IMR-90 (cell line): ENCODE measurements around the gene SERINC3. TPM values are rescaled to one million over a fixed set of nuclear protein-coding genes. Genes with fewer than 3 reads are reported as not detected.

ENCODE experiments used
- ATAC-seq: fragments of 200-7000 bp; cut with Tn5 transposase; 2 replicates; pipeline ENCODE4 v1.9.1; 2020; ENCODE audit warnings: low read depth, mild to moderate bottlenecking, moderate library complexity
- BruUV-seq: library from RNA; stranded (reverse); fragments of 400-500 nt; replicated peaks from 2 replicates; lab custom pipeline; 2021; lab: Mats Ljungman, UMichigan
- CTCF ChIA-PET: fragments of 300-600 bp; formaldehyde crosslinking; extraction: SDS; loops from one replicate; lab custom pipeline; 2021; ENCODE audit warnings: antibody characterized with exemption; lab: Yijun Ruan, JAX
- POLR2A ChIA-PET: fragments of 300-600 bp; sonication (Branson Sonifier 250); formaldehyde crosslinking; loops from one replicate; lab custom pipeline; 2022; ENCODE audit warnings: antibody characterized with exemption; ENCODE audit not compliant: unreplicated experiment; lab: Charles Lee
- DNase-seq: peaks from one replicate; pipeline ENCODE4 v3.0.0; 2013
- H2AFZ ChIP-seq: replicated peaks from 2 replicates; pipeline ENCODE3; 2013; ENCODE audit warnings: low read length, mild to moderate bottlenecking; ENCODE audit not compliant: poor library complexity
- H2AK5ac ChIP-seq: 2 replicates; pipeline ENCODE4 v1.6.1; 2013; ENCODE audit warnings: low read depth, low read length, inconsistent platforms
- H2AK9ac ChIP-seq: replicated peaks from 2 replicates; pipeline ENCODE3; 2013; ENCODE audit warnings: mild to moderate bottlenecking, low read depth, low read length, moderate library complexity; ENCODE audit not compliant: poor library complexity
- H2BK120ac ChIP-seq: 2 replicates; pipeline ENCODE4 v1.6.1; 2013; ENCODE audit warnings: low read depth, low read length, inconsistent platforms
- H2BK15ac ChIP-seq: 3 replicates; pipeline ENCODE4 v1.6.1; 2013; ENCODE audit warnings: low read depth, low read length, inconsistent platforms
- H2BK20ac ChIP-seq: 2 replicates; pipeline ENCODE4 v1.6.1; 2013; ENCODE audit warnings: low read depth, mild to moderate bottlenecking, inconsistent platforms, low read length, moderate library complexity
- H2BK5ac ChIP-seq: 2 replicates; pipeline ENCODE4 v1.6.1; 2013; ENCODE audit warnings: mild to moderate bottlenecking, low read depth, low read length, inconsistent platforms; ENCODE audit not compliant: poor library complexity, severe bottlenecking
- H3K14ac ChIP-seq: replicated peaks from 2 replicates; pipeline ENCODE4 v1.6.1; 2013; ENCODE audit warnings: low read depth, low read length, inconsistent platforms
- H3K18ac ChIP-seq: 2 replicates; pipeline ENCODE4 v1.6.1; 2013; ENCODE audit warnings: low read depth, low read length, control low read depth
- H3K23ac ChIP-seq: 2 replicates; pipeline ENCODE4 v1.6.1; 2013; ENCODE audit warnings: low read depth, low read length, inconsistent platforms
- H3K27ac ChIP-seq: 2 replicates; pipeline ENCODE4 v1.5.1; 2013; ENCODE audit warnings: mild to moderate bottlenecking, control low read depth, low read length; ENCODE audit not compliant: insufficient read depth
- H3K27me3 ChIP-seq: 2 replicates; pipeline ENCODE4 v1.6.1; 2013; ENCODE audit warnings: low read length; ENCODE audit not compliant: control insufficient read depth, insufficient read depth
- H3K36me3 ChIP-seq: 2 replicates; pipeline ENCODE4 v1.6.1; 2013; ENCODE audit warnings: low read length, mixed read lengths; ENCODE audit not compliant: control insufficient read depth, insufficient read depth
- H3K4ac ChIP-seq: 2 replicates; pipeline ENCODE4 v1.6.1; 2013; ENCODE audit warnings: low read depth, low read length, inconsistent platforms
- H3K4me1 ChIP-seq: 2 replicates; pipeline ENCODE4 v1.6.1; 2013; ENCODE audit warnings: low read length, mixed read lengths; ENCODE audit not compliant: control insufficient read depth, insufficient read depth
- H3K4me2 ChIP-seq: 2 replicates; pipeline ENCODE4 v1.6.1; 2013; ENCODE audit warnings: low read depth, mild to moderate bottlenecking, control low read depth, low read length, moderate library complexity
- H3K4me3 ChIP-seq: 2 replicates; pipeline ENCODE4 v1.5.1; 2013; ENCODE audit warnings: low read depth, mild to moderate bottlenecking, control low read depth, low read length, moderate library complexity; ENCODE audit not compliant: insufficient read depth
- H3K56ac ChIP-seq: 2 replicates; pipeline ENCODE4 v1.6.1; 2013; ENCODE audit warnings: low read length, inconsistent platforms; ENCODE audit not compliant: insufficient read depth; ENCODE audit errors: extremely low read depth
- H3K79me1 ChIP-seq, 2 experiments: 2 replicates each; pipeline ENCODE4 v1.6.1; 2013; ENCODE audit warnings: low read length in 2 of 2, inconsistent platforms in 1 of 2, low read depth in 1 of 2
- H3K9ac ChIP-seq: 2 replicates; pipeline ENCODE4 v1.6.1; 2013; ENCODE audit warnings: low read depth, low read length, control low read depth
- H3K9me1 ChIP-seq: 2 replicates; pipeline ENCODE4 v1.6.1; 2013; ENCODE audit warnings: low read length, inconsistent platforms; ENCODE audit not compliant: insufficient read depth
- H3K9me3 ChIP-seq: 2 replicates; pipeline ENCODE4 v1.6.1; 2013; ENCODE audit warnings: low read length; ENCODE audit not compliant: control insufficient read depth, insufficient read depth
- H4K20me1 ChIP-seq: 2 replicates; pipeline ENCODE4 v1.6.1; 2013; ENCODE audit warnings: low read length, inconsistent platforms; ENCODE audit not compliant: insufficient read depth
- H4K5ac ChIP-seq: 2 replicates; pipeline ENCODE4 v1.6.1; 2013; ENCODE audit warnings: mild to moderate bottlenecking, low read depth, low read length, control low read depth
- H4K8ac ChIP-seq, 2 experiments: 2 replicates each; pipeline ENCODE4 v1.6.1; 2013; ENCODE audit warnings: low read depth in 2 of 2, low read length in 2 of 2, control low read depth in 1 of 2, inconsistent platforms in 1 of 2
- H4K91ac ChIP-seq: 2 replicates; pipeline ENCODE4 v1.6.1; 2013; ENCODE audit warnings: low read depth, low read length, inconsistent platforms; ENCODE audit not compliant: insufficient read depth
- BHLHE40 ChIP-seq: fragments of 150-350 bp; IDR thresholded peaks from 2 replicates; pipeline ENCODE4 v1.6.1; 2016; ENCODE audit warnings: mild to moderate bottlenecking, low read depth, low read length
- CEBPB ChIP-seq: IDR thresholded peaks from 2 replicates; pipeline ENCODE4 v1.6.1; 2012; ENCODE audit warnings: low read depth, low read length, improper control_type of control experiment
- CHD1 ChIP-seq: IDR thresholded peaks from 2 replicates; pipeline ENCODE4 v1.6.1; 2012; ENCODE audit warnings: low read depth, low read length, improper control_type of control experiment
- FOS ChIP-seq: fragments of 150-350 bp; IDR thresholded peaks from 2 replicates; pipeline ENCODE4 v1.6.1; 2016; ENCODE audit warnings: low read depth, low read length
- MAFK ChIP-seq: IDR thresholded peaks from 2 replicates; pipeline ENCODE4 v1.6.1; 2012; ENCODE audit warnings: low read depth, low read length, improper control_type of control experiment
- MAZ ChIP-seq: IDR thresholded peaks from 2 replicates; pipeline ENCODE4 v1.6.1; 2012; ENCODE audit warnings: low read depth, mild to moderate bottlenecking, low read length, improper control_type of control experiment, moderate library complexity, borderline replicate concordance
- MXI1 ChIP-seq: IDR thresholded peaks from 2 replicates; pipeline ENCODE4 v1.6.1; 2012; ENCODE audit warnings: low read depth, mild to moderate bottlenecking, low read length, moderate library complexity, borderline replicate concordance
- NFE2L2 ChIP-seq: fragments of 150-350 bp; IDR thresholded peaks from 2 replicates; pipeline ENCODE4 v1.6.1; 2016; ENCODE audit warnings: low read depth, mild to moderate bottlenecking, low read length
- POLR2A ChIP-seq: IDR thresholded peaks from 2 replicates; pipeline ENCODE4 v1.6.1; 2012; ENCODE audit warnings: mild to moderate bottlenecking, low read depth, low read length
- RAD21 ChIP-seq: IDR thresholded peaks from 2 replicates; pipeline ENCODE4 v1.6.1; 2012; ENCODE audit warnings: low read length, improper control_type of control experiment
- RCOR1 ChIP-seq: IDR thresholded peaks from 2 replicates; pipeline ENCODE4 v1.6.1; 2012; ENCODE audit warnings: mild to moderate bottlenecking, low read length, improper control_type of control experiment; ENCODE audit not compliant: insufficient replicate concordance
- RFX5 ChIP-seq: IDR thresholded peaks from 2 replicates; pipeline ENCODE4 v1.8.0; 2012; ENCODE audit warnings: low read depth, mild to moderate bottlenecking, low read length, moderate library complexity
- SMC3 ChIP-seq: fragments of 150-350 bp; IDR thresholded peaks from 2 replicates; pipeline ENCODE4 v1.6.1; 2016; ENCODE audit warnings: low read depth, mild to moderate bottlenecking, antibody characterized with exemption, low read length, moderate library complexity
- WGBS, 2 experiments: methylation state at CpG; one replicate each; pipeline versions ENCODE4 v1.1.5 to v1.1.7; 2013; ENCODE audit warnings: missing lambda C conversion rate in 2 of 2; ENCODE audit not compliant: insufficient read length in 1 of 2; ENCODE audit errors: extremely low coverage in 2 of 2; 5-methylcytosine and 5-hydroxymethylcytosine counted together
- dilution Hi-C: fragments of 300-500 bp; cut with HindIII; formaldehyde crosslinking; loops from one replicate; pipeline ENCODE4 v1.14.3; 2018; ENCODE audit warnings: low sequenced_read_pairs; ENCODE audit not compliant: unreplicated experiment
- in situ Hi-C: fragments of 300-500 bp; cut with MboI; formaldehyde crosslinking; loops from 3 replicates; pipeline ENCODE4 v1.14.3; 2019; ENCODE audit warnings: low sequenced_read_pairs, inconsistent platforms, mixed read lengths
- intact Hi-C: fragments of 100-400 bp; cut with micrococcal nuclease; formaldehyde crosslinking; loops from 2 replicates; pipeline ENCODE4 v1.10.0; 2022
- polyA plus RNA-seq, 3 experiments: library from polyadenylated mRNA; depleted of rRNA; stranded (reverse); fragments of >200 nt; gene quantifications; 2 replicates each; pipeline ENCODE4 v1.2.3, GENCODE V29; 2012; ENCODE audit warnings: low replicate concordance in 1 of 3
- total RNA-seq: library from RNA; depleted of rRNA; stranded (reverse); fragments of >200 nt; gene quantifications from 2 replicates; pipeline ENCODE4 v1.2.3, GENCODE V29; 2012
- TF ChIP-seq, protein P1 (sequence below): fragments of 150-350 bp; IDR thresholded peaks from 2 replicates; pipeline ENCODE4 v1.6.1; 2016; ENCODE audit warnings: low read depth, mild to moderate bottlenecking, low read length, moderate library complexity, borderline replicate concordance
- TF ChIP-seq, protein P2 (sequence below): conservative IDR thresholded peaks from 2 replicates; pipeline ENCODE4 v1.5.1; 2012; ENCODE audit warnings: mild to moderate bottlenecking, low read depth, low read length, improper control_type of control experiment

SERINC3 gene
- total and polyA plus RNA-seq, 2 of the 4 experiments (the other 2 are of a cell fraction): 101 to 132 TPM

DNA sequence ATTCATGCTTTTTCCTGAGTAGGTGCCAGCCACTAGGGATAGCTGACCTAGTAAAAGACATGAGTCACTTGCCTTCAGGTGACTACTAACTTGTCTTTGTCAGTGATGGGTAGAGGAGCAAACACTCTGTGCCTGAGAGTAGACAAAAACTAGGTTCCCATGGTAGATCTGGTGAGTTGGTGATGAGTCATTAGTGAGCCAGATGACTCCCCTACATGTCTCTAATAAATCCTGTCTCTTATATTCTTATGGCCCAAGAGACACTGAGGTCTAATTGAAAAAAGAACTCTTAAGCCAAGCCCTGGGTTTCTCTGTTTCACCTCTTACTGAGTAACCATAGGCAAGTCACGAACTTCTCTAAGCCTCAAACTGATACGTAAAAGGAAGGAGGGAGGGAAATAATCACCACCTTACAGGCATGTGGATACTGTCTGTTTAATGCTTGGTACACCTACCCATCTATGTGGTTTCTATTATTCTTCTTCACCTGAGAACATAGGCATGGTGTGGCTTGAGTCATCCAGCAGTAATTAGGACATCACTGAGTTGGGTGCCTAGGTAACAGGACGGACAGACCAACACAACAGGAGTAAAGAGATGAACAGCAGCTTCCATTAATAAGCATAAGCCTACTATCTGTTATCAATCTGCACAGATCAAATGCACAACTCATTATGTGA, 25.9 kb downstream of the SERINC3 start:
- Histone ChIP-seq H3K18ac (peak overlapping the region; percentile 78; the same call in 1 of the 2 replicates), H2AFZ (no peak overlapping the region), H2BK20ac (peak overlapping the region; percentile 89), H2BK120ac (peak overlapping the region; percentile 92), H3K23ac (peak overlapping the region; percentile 40; the same call in 1 of the 2 replicates), H3K27ac (peak overlapping the region; percentile 63), H4K20me1 (peaks cover 13% of the 10 kb centered on the region; the same call in 1 of the 2 replicates), H3K14ac (peak overlapping the region; percentile 85), H4K8ac (peak overlapping the region; percentile 5 to 84; a peak in 3 of 4 replicates), H3K27me3 (no peaks in the 10 kb centered on the region), H3K4me1 (peaks cover 31% of the 10 kb centered on the region), H3K36me3 (peaks cover 28% of the 10 kb centered on the region), H3K79me1 (peaks cover 20 to 52% of the 10 kb centered on the region in 2 experiments), H4K91ac (peak overlapping the region; percentile 56), H2BK15ac (peak overlapping the region; percentile 75), H3K4me2 (no peak overlapping the region; the same call in 1 of the 2 replicates), H3K56ac (peak overlapping the region; percentile 22), H4K5ac (peak overlapping the region; percentile 23; the same call in 1 of the 2 replicates), H3K9me3 (no peaks in the 10 kb centered on the region), H3K4me3 (no peak overlapping the region), H3K9me1 (peaks cover 20% of the 10 kb centered on the region), H3K4ac (peak overlapping the region; percentile 90), H2BK5ac (peak overlapping the region; percentile 98), H2AK9ac (no peak overlapping the region), H2AK5ac (peak overlapping the region; percentile 81), H3K9ac (no peak overlapping the region)
- intact Hi-C loops (loop anchor here (5.0 kb wide), 1 partner anchor 116 kb away; no protein-coding TSS in a partner anchor), in situ Hi-C loops (loop anchor here (25.0 kb wide), 1 partner anchor 1291 kb away; the partner anchor contains the start of genes DNTTIP1 and WFDC3), dilution Hi-C loops (no loop called here)
- ChIA-PET POLR2A (no interaction called here), CTCF (no interaction called here)
- DNase-seq (peak; percentile 99), ATAC-seq (peak; percentile 45)
- WGBS, 2 experiments: no CpG with 5 or more reads among the region's 3 CpGs
- no TSS peak for BruUV-seq
- TF ChIP-seq BHLHE40 (peak; percentile 74), SMC3 (no peak), RFX5 (no peak), MAZ (no peak), NFE2L2 (peak; percentile 59), MAFK (peak; percentile 46), POLR2A (no peak), CHD1 (peak; percentile 43; the same call in 1 of the 2 replicates), CEBPB (peak; percentile 39; the same call in 1 of the 2 replicates), RCOR1 (no peak), MXI1 (no peak), RAD21 (no peak), FOS (peak; percentile 99)
- TF ChIP-seq, protein P1, sequence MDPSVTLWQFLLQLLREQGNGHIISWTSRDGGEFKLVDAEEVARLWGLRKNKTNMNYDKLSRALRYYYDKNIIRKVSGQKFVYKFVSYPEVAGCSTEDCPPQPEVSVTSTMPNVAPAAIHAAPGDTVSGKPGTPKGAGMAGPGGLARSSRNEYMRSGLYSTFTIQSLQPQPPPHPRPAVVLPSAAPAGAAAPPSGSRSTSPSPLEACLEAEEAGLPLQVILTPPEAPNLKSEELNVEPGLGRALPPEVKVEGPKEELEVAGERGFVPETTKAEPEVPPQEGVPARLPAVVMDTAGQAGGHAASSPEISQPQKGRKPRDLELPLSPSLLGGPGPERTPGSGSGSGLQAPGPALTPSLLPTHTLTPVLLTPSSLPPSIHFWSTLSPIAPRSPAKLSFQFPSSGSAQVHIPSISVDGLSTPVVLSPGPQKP: no peak
- TF ChIP-seq, protein P2, sequence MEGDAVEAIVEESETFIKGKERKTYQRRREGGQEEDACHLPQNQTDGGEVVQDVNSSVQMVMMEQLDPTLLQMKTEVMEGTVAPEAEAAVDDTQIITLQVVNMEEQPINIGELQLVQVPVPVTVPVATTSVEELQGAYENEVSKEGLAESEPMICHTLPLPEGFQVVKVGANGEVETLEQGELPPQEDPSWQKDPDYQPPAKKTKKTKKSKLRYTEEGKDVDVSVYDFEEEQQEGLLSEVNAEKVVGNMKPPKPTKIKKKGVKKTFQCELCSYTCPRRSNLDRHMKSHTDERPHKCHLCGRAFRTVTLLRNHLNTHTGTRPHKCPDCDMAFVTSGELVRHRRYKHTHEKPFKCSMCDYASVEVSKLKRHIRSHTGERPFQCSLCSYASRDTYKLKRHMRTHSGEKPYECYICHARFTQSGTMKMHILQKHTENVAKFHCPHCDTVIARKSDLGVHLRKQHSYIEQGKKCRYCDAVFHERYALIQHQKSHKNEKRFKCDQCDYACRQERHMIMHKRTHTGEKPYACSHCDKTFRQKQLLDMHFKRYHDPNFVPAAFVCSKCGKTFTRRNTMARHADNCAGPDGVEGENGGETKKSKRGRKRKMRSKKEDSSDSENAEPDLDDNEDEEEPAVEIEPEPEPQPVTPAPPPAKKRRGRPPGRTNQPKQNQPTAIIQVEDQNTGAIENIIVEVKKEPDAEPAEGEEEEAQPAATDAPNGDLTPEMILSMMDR: no peak
